B cell (primary cell): Measurements from ENCODE around the gene UBR4. TPM values are rescaled to one million over a fixed set of nuclear protein-coding genes. Genes with fewer than 3 reads are reported as not detected.

Source experiments
- ATAC-seq: fragments of 200-7000 bp; cut with Tn5 transposase; one replicate; pipeline ENCODE4 v1.10.0; 2021; ENCODE audit warnings: low read depth, mild to moderate bottlenecking, moderate number of reproducible peaks, moderate library complexity
- CTCF ChIA-PET: fragments of 350-600 bp; sonication (Branson Sonifier 250); formaldehyde crosslinking; loops from one replicate; lab custom pipeline; 2021; ENCODE audit warnings: antibody characterized with exemption, inconsistent platforms; lab: Charles Lee
- POLR2A ChIA-PET: fragments of 350-600 bp; sonication (Branson Sonifier 250); formaldehyde crosslinking; loops from one replicate; lab custom pipeline; 2021; ENCODE audit warnings: antibody characterized with exemption; lab: Charles Lee
- DNase-seq: peaks from one replicate; pipeline ENCODE4 v3.0.0; 2013
- H2AFZ ChIP-seq: 2 replicates; pipeline ENCODE4 v1.6.1; 2012; ENCODE audit warnings: mild to moderate bottlenecking, low read depth, low read length; ENCODE audit not compliant: insufficient read depth, poor library complexity, severe bottlenecking
- H3K27ac ChIP-seq, 2 donors: 1 replicate in 1 of 2; 2 replicates in 1 of 2; pipeline ENCODE4 v1.5.1; 2012 to 2013; ENCODE audit warnings: low read length in 2 of 2, mild to moderate bottlenecking in 2 of 2, moderate library complexity in 1 of 2
- H3K27me3 ChIP-seq, 4 experiments: fragments of 200-600 bp in 1 of 4; sonication (generic) in 1 of 4; replicated peaks in 1 of 4; 1 replicate in 2 of 4; 2 replicates in 2 of 4; pipeline versions ENCODE4 v1.6.1 to v1.7.0; 2013 to 2016; ENCODE audit warnings: low read length in 3 of 4, mild to moderate bottlenecking in 2 of 4, mixed read lengths in 1 of 4, moderate library complexity in 1 of 4; ENCODE audit not compliant: insufficient read depth in 4 of 4, control insufficient read depth in 3 of 4; ENCODE audit errors: control extremely low read depth in 1 of 4
- H3K36me3 ChIP-seq, 2 experiments: replicated peaks in 1 of 2; 1 replicate in 1 of 2; 2 replicates in 1 of 2; pipeline versions ENCODE4 v1.6.1 to v1.7.1; 2013; ENCODE audit warnings: low read length in 1 of 2; ENCODE audit not compliant: insufficient read depth in 2 of 2, control insufficient read depth in 1 of 2; ENCODE audit errors: control extremely low read depth in 1 of 2, extremely low read depth in 1 of 2
- H3K4me1 ChIP-seq, 2 donors: fragments of 200-600 bp in 1 of 2; sonication (generic) in 1 of 2; 1 replicate in 1 of 2; 2 replicates in 1 of 2; pipeline versions ENCODE4 v1.5.1 to v1.6.1; 2013 to 2017; ENCODE audit warnings: low read length in 2 of 2; ENCODE audit not compliant: control insufficient read depth in 2 of 2, insufficient read depth in 2 of 2
- H3K4me2 ChIP-seq: replicated peaks from 2 replicates; pipeline ENCODE3; 2012; ENCODE audit warnings: mild to moderate bottlenecking, low read depth, low read length; ENCODE audit not compliant: poor library complexity, severe bottlenecking
- H3K4me3 ChIP-seq, 5 experiments: fragments of 200-600 bp in 1 of 5; sonication (generic) in 1 of 5; 1 replicate in 3 of 5; 2 replicates in 2 of 5; pipeline versions ENCODE4 v1.5.1 to v1.7.0; 2011 to 2016; ENCODE audit warnings: low read length in 4 of 5, mild to moderate bottlenecking in 4 of 5, low read depth in 2 of 5, control low read depth in 1 of 5, moderate library complexity in 1 of 5; ENCODE audit not compliant: insufficient read depth in 1 of 5; ENCODE audit errors: control extremely low read depth in 1 of 5, extremely low read depth in 1 of 5
- H3K79me2 ChIP-seq: fragments of 200-600 bp; sonication (generic); one replicate; pipeline ENCODE4 v1.6.0; 2016; ENCODE audit warnings: low read length; ENCODE audit not compliant: control insufficient read depth, insufficient read depth
- H3K9ac ChIP-seq: fragments of 200-600 bp; sonication (generic); 2 replicates; pipeline ENCODE4 v1.6.1; 2017; ENCODE audit warnings: mild to moderate bottlenecking, low read length, moderate library complexity
- H3K9me3 ChIP-seq, 3 donors: one replicate each; pipeline versions ENCODE4 v1.6.1 to v1.7.1; 2013; ENCODE audit warnings: low read length in 2 of 3; ENCODE audit not compliant: control insufficient read depth in 2 of 3, insufficient read depth in 1 of 3; ENCODE audit errors: control extremely low read depth in 1 of 3
- H4K20me1 ChIP-seq: 2 replicates; pipeline ENCODE4 v1.6.0; 2012; ENCODE audit warnings: mild to moderate bottlenecking, low read length; ENCODE audit not compliant: insufficient read depth, control insufficient read depth, poor library complexity, severe bottlenecking
- H3K27ac Mint-ChIP-seq: one replicate; pipeline ENCODE4 v1.8.0; 2021; ENCODE audit warnings: mixed read lengths
- H3K27me3 Mint-ChIP-seq: one replicate; pipeline ENCODE4 v1.8.0; 2021; ENCODE audit warnings: mixed read lengths
- H3K4me1 Mint-ChIP-seq: one replicate; pipeline ENCODE4 v1.8.0; 2021; ENCODE audit warnings: mixed read lengths
- H3K4me3 Mint-ChIP-seq: one replicate; pipeline ENCODE4 v1.8.0; 2021; ENCODE audit warnings: mixed read lengths
- H3K9me3 Mint-ChIP-seq: one replicate; pipeline ENCODE4 v1.8.0; 2022; ENCODE audit warnings: mixed read lengths; ENCODE audit not compliant: insufficient read depth
- CTCF ChIP-seq: fragments of 200-600 bp; IDR thresholded peaks from one replicate; pipeline ENCODE4 v1.8.0; 2022; ENCODE audit warnings: antibody characterized with exemption, mild to moderate bottlenecking
- EZH2 ChIP-seq: IDR thresholded peaks from 2 replicates; pipeline ENCODE4 v1.6.1; 2012; ENCODE audit warnings: borderline replicate concordance, low read depth, mild to moderate bottlenecking, moderate library complexity, low read length; ENCODE audit not compliant: insufficient read depth, poor library complexity, severe bottlenecking
- WGBS: methylation state at CpG from one replicate; pipeline ENCODE4 v1.1.5; 2013; ENCODE audit warnings: missing lambda C conversion rate; ENCODE audit not compliant: insufficient coverage; 5-methylcytosine and 5-hydroxymethylcytosine counted together
- intact Hi-C: fragments of 100-400 bp; cut with micrococcal nuclease; formaldehyde crosslinking; loops from one replicate; pipeline ENCODE4 v1.10.0; 2022
- polyA plus RNA-seq: library from polyadenylated mRNA; depleted of rRNA; stranded (reverse); fragments of >200 nt; gene quantifications from 2 replicates; pipeline ENCODE4 v1.2.3, GENCODE V29; 2012
- total RNA-seq, 2 donors: library from RNA; stranded (reverse); fragments of 120-200 nt in 1 of 2; gene quantifications; 1 replicate in 1 of 2; 2 replicates in 1 of 2; pipeline versions ENCODE4 v1.2.3 to v1.2.4, GENCODE V29; 2013 to 2022

UBR4 gene
- total and polyA plus RNA-seq, 2 donors (not counting 1 experiment from before 2014, with no cell fraction given): 90.0 to 190 TPM

GRCh38 chr1:19028110-19028509 is 182.0 kb downstream of the UBR4 start:
- Histone ChIP-seq H3K27me3 (peaks cover 0 to 21% (median 3%) of the 10 kb centered on the region in 4 experiments), H3K9me3 (peaks cover 0 to 4% (median 1%) of the 10 kb centered on the region in 3 donors), H3K9ac (no peak overlapping the region), H4K20me1 (no peaks in the 10 kb centered on the region), H3K36me3 (no peaks in the 10 kb centered on the region), H3K4me2 (no peak overlapping the region), H3K27ac (no peak overlapping the region), H3K79me2 (no peaks in the 10 kb centered on the region), H3K4me3 (no peak overlapping the region), H2AFZ (no peak overlapping the region), H3K4me1 (no peaks in the 10 kb centered on the region)
- WGBS: 21% methylated on average over 6 of the region's 7 CpGs
- Mint-ChIP-seq H3K27me3 (peaks cover 42% of the 10 kb centered on the region), H3K4me1 (no peaks in the 10 kb centered on the region), H3K4me3 (no peak overlapping the region), H3K27ac (no peak overlapping the region), H3K9me3 (no peaks in the 10 kb centered on the region)
- ATAC-seq (no peak), DNase-seq (no peak)
- TF ChIP-seq EZH2 (no peak), CTCF (no peak)
- ChIA-PET POLR2A (no interaction called here), CTCF (interaction anchor here (0.6 kb wide), 1 partner anchor 761 kb away, joined by 4 read pairs; no protein-coding TSS in a partner anchor)
- intact Hi-C loops: no loop called here

Other genes starting within 250 kb of the UBR4 start
- 43.3 and 45.5 TPM in 2 replicates for gene EMC1, start 41.3 kb upstream of the UBR4 start, total RNA-seq
- gene EMC1, start 41.3 kb upstream of the UBR4 start, polyA plus RNA-seq: 25.8 and 33.5 TPM in 2 replicates
- gene MRTO4, start 41.5 kb upstream of the UBR4 start, total RNA-seq: 20.2 and 28.1 TPM in 2 replicates
- gene MRTO4, start 41.5 kb upstream of the UBR4 start, polyA plus RNA-seq: 10.4 and 10.6 TPM in 2 replicates
- gene AKR7A3, start 78.5 kb upstream of the UBR4 start, total RNA-seq: 1.6 and 1.8 TPM in 2 replicates
- 0.97 and 1.1 TPM in 2 replicates for gene AKR7A3, start 78.5 kb upstream of the UBR4 start, polyA plus RNA-seq
- gene AKR7A2, start 101.9 kb upstream of the UBR4 start, total RNA-seq: 32.1 and 36.9 TPM in 2 replicates
- gene AKR7A2, start 101.9 kb upstream of the UBR4 start, polyA plus RNA-seq: 11.3 and 23.7 TPM in 2 replicates
- 24.4 and 26.4 TPM in 2 replicates for gene SLC66A1, start 102.1 kb upstream of the UBR4 start, total RNA-seq
- gene SLC66A1, start 102.1 kb upstream of the UBR4 start, polyA plus RNA-seq: 23.8 and 26.8 TPM in 2 replicates